H9 (cell line): ENCODE results near the gene SENP2. TPM values are rescaled to one million over a fixed set of nuclear protein-coding genes. Genes with fewer than 3 reads are reported as not detected.

Source experiments
- DNase-seq: peaks from one replicate; pipeline ENCODE4 v3.0.0-alpha.2; 2017
- H2AFZ ChIP-seq: one replicate; pipeline ENCODE4 v1.6.1; 2013; ENCODE audit warnings: mild to moderate bottlenecking, low read length, control low read depth, moderate library complexity
- H2AK5ac ChIP-seq: 2 replicates; pipeline ENCODE4 v1.6.1; 2013; ENCODE audit warnings: low read length, control low read depth, mixed read lengths; ENCODE audit not compliant: insufficient read length
- H2BK120ac ChIP-seq: one replicate; pipeline ENCODE4 v1.6.1; 2013; ENCODE audit warnings: low read depth, mild to moderate bottlenecking, low read length, control low read depth, inconsistent platforms; ENCODE audit not compliant: poor library complexity, severe bottlenecking
- H2BK12ac ChIP-seq: 2 replicates; pipeline ENCODE4 v1.6.1; 2013; ENCODE audit warnings: low read length, control low read depth, mixed read lengths, low read depth; ENCODE audit not compliant: insufficient read length
- H2BK15ac ChIP-seq: 2 replicates; pipeline ENCODE4 v1.6.1; 2013; ENCODE audit warnings: low read depth, low read length, control low read depth
- H2BK20ac ChIP-seq: one replicate; pipeline ENCODE4 v1.6.1; 2013; ENCODE audit warnings: low read depth, mild to moderate bottlenecking, low read length, control low read depth, inconsistent platforms; ENCODE audit not compliant: poor library complexity, severe bottlenecking
- H2BK5ac ChIP-seq: 2 replicates; pipeline ENCODE4 v1.6.1; 2013; ENCODE audit warnings: low read length, control low read depth, mixed read lengths; ENCODE audit not compliant: insufficient read length
- H3K14ac ChIP-seq: 2 replicates; pipeline ENCODE4 v1.6.1; 2013; ENCODE audit warnings: low read length, control low read depth; ENCODE audit not compliant: insufficient read depth
- H3K18ac ChIP-seq: 2 replicates; pipeline ENCODE4 v1.6.1; 2013; ENCODE audit warnings: low read depth, mild to moderate bottlenecking, mixed read lengths, low read length, control low read depth; ENCODE audit not compliant: insufficient read length
- H3K23ac ChIP-seq: 2 replicates; pipeline ENCODE4 v1.6.1; 2013; ENCODE audit warnings: low read length, control low read depth, mixed read lengths, low read depth; ENCODE audit not compliant: insufficient read length
- H3K23me2 ChIP-seq: 2 replicates; pipeline ENCODE4 v1.6.1; 2013; ENCODE audit warnings: low read depth, mild to moderate bottlenecking, mixed read lengths, low read length, control low read depth; ENCODE audit not compliant: insufficient read length, poor library complexity, severe bottlenecking
- H3K27ac ChIP-seq: 2 replicates; pipeline ENCODE4 v1.5.1; 2013; ENCODE audit warnings: low read length, control low read depth, mixed read lengths, low read depth; ENCODE audit not compliant: insufficient read length
- H3K27me3 ChIP-seq: 2 replicates; pipeline ENCODE4 v1.6.1; 2013; ENCODE audit warnings: low read length, control low read depth, inconsistent platforms; ENCODE audit not compliant: insufficient read depth
- H3K4ac ChIP-seq: 2 replicates; pipeline ENCODE4 v1.6.1; 2013; ENCODE audit warnings: low read depth, mild to moderate bottlenecking, control low read depth, inconsistent platforms, low read length, moderate library complexity
- H3K4me1 ChIP-seq: 2 replicates; pipeline ENCODE4 v1.6.1; 2013; ENCODE audit warnings: low read length, control low read depth, inconsistent platforms; ENCODE audit not compliant: insufficient read depth
- H3K4me2 ChIP-seq: 2 replicates; pipeline ENCODE4 v1.6.1; 2013; ENCODE audit warnings: low read length, control low read depth, mixed read lengths; ENCODE audit not compliant: insufficient read length, insufficient read depth
- H3K56ac ChIP-seq: 2 replicates; pipeline ENCODE4 v1.6.1; 2013; ENCODE audit warnings: low read depth, mild to moderate bottlenecking, mixed read lengths, low read length, control low read depth; ENCODE audit not compliant: insufficient read length
- H3K79me1 ChIP-seq: 2 replicates; pipeline ENCODE4 v1.6.1; 2013; ENCODE audit warnings: low read depth, mild to moderate bottlenecking, moderate library complexity, low read length, control low read depth, inconsistent platforms; ENCODE audit not compliant: insufficient read depth, poor library complexity, severe bottlenecking
- H3K79me2 ChIP-seq: 2 replicates; pipeline ENCODE4 v1.6.1; 2013; ENCODE audit warnings: low read length, control low read depth, inconsistent platforms; ENCODE audit not compliant: insufficient read depth
- H3K9ac ChIP-seq: 2 replicates; pipeline ENCODE4 v1.6.1; 2013; ENCODE audit warnings: low read length, control low read depth, mixed read lengths; ENCODE audit not compliant: insufficient read length; ENCODE audit errors: extremely low read depth
- H3K9me3 ChIP-seq: one replicate; pipeline ENCODE4 v1.6.1; 2013; ENCODE audit warnings: low read depth, low read length, inconsistent platforms; ENCODE audit not compliant: control insufficient read depth
- H3T11ph ChIP-seq: one replicate; pipeline ENCODE4 v1.6.1; 2013; ENCODE audit warnings: mild to moderate bottlenecking, low read length, control low read depth, inconsistent platforms
- H4K20me1 ChIP-seq: one replicate; pipeline ENCODE4 v1.6.1; 2013; ENCODE audit not compliant: control insufficient read depth, insufficient read length, insufficient read depth
- H4K5ac ChIP-seq: 2 replicates; pipeline ENCODE4 v1.6.1; 2013; ENCODE audit warnings: low read depth, mild to moderate bottlenecking, mixed read lengths, low read length, control low read depth; ENCODE audit not compliant: insufficient read length
- H4K8ac ChIP-seq: replicated peaks from 2 replicates; pipeline ENCODE4 v1.6.1; 2013; ENCODE audit warnings: low read length, control low read depth, mixed read lengths, low read depth; ENCODE audit not compliant: insufficient read length
- H4K91ac ChIP-seq: 2 replicates; pipeline ENCODE4 v1.6.1; 2013; ENCODE audit warnings: low read depth, mild to moderate bottlenecking, moderate library complexity, mixed read lengths, low read length, control low read depth; ENCODE audit not compliant: insufficient read length
- H3K27ac Mint-ChIP-seq, 3 experiments: 2 replicates in 2 of 3; 3 replicates in 1 of 3; pipeline ENCODE4 v1.8.0; 2020 to 2021; ENCODE audit warnings: mixed read lengths in 3 of 3, mild to moderate bottlenecking in 1 of 3, moderate library complexity in 1 of 3
- H3K27me3 Mint-ChIP-seq: 2 replicates; pipeline ENCODE4 v1.8.0; 2021; ENCODE audit warnings: low read depth, mild to moderate bottlenecking, moderate library complexity, mixed read lengths
- H3K36me3 Mint-ChIP-seq, 3 experiments: 2 replicates in 2 of 3; 3 replicates in 1 of 3; pipeline ENCODE4 v1.8.0; 2020 to 2021; ENCODE audit warnings: low read depth in 3 of 3, mixed read lengths in 3 of 3; ENCODE audit not compliant: insufficient read depth in 1 of 3
- H3K4me1 Mint-ChIP-seq, 2 experiments: 2 replicates each; pipeline ENCODE4 v1.8.0; 2020; ENCODE audit warnings: mixed read lengths in 2 of 2
- H3K4me3 Mint-ChIP-seq, 2 experiments: 2 replicates in 1 of 2; 3 replicates in 1 of 2; pipeline ENCODE4 v1.8.0; 2020 to 2021; ENCODE audit warnings: mild to moderate bottlenecking in 2 of 2, mixed read lengths in 2 of 2, moderate library complexity in 1 of 2
- H3K9me3 Mint-ChIP-seq, 2 experiments: 2 replicates in 1 of 2; 3 replicates in 1 of 2; pipeline ENCODE4 v1.8.0; 2020; ENCODE audit warnings: mild to moderate bottlenecking in 2 of 2, mixed read lengths in 2 of 2, moderate library complexity in 1 of 2
- WGBS: extraction: QIAGEN DNeasy Blood & Tissue Kit; methylation state at CpG from one replicate; pipeline ENCODE4 v1.1.7; 2013; ENCODE audit warnings: missing lambda C conversion rate, low lambda C conversion rate, mixed read lengths; ENCODE audit not compliant: insufficient read length; ENCODE audit errors: extremely low coverage; 5-methylcytosine and 5-hydroxymethylcytosine counted together
- total RNA-seq: library from RNA; stranded (reverse); gene quantifications from 2 replicates; pipeline ENCODE4 v1.2.1, GENCODE V29; 2021
- TF ChIP-seq, protein P1 (sequence below): fragments of 200-600 bp; sonication (generic); conservative IDR thresholded peaks from 3 replicates; pipeline ENCODE4 v1.8.0; 2021; ENCODE audit warnings: antibody characterized with exemption, mild to moderate bottlenecking

SENP2 gene
- total RNA-seq, 1 experiment from 2014 or later, result 90.1 TPM

DNA sequence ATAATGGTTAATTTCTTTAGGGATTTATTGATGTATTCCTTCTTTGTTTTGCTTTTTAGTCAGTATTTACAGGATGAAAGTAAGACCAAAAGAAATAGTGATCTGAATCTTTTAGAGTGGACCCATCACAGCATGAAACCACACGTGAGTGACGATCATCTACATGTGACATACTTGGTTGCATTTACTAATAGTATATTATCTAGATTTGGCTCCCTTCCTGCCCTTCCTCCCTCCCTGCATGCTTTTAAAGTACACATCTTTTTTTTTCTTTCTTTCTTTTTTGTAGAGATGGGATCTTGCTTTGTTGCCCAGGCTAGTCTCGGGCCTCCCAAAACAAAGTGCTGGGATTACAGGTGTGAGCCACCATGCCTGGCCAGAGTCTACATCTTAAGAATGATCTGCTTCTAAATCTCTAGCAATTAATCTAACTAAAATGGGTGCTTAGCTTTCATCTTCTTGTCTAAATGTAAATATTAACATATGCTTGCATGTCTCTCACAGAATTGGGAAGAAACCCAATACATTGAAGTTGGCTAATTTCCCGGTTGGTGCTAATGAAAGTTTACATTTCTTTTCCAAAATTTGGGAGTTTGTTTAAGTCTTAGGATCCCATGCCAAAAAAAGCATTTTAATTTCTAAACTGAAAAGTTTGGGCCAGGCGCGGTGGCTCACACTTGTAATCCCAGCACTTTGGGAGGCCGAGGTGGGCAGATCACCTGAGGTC lies 38.0 kb downstream of the SENP2 start:
- no peaks in the 10 kb centered on the region for H3K27me3 ChIP-seq
- no peaks in the 10 kb centered on the region for H3K23me2 ChIP-seq
- H3K4me2 ChIP-seq, result no peak overlapping the region
- no peak overlapping the region for H2BK5ac ChIP-seq
- no peak overlapping the region for H3K4ac ChIP-seq
- no peaks in the 10 kb centered on the region for H4K20me1 ChIP-seq
- no peak overlapping the region for H2AK5ac ChIP-seq
- no peaks in the 10 kb centered on the region for H3K79me2 ChIP-seq
- peaks cover 27 to 70% (median 58%) of the 10 kb centered on the region in 3 experiments; a peak in 6 of 7 replicates for H3K36me3 Mint-ChIP-seq
- no peaks in the 10 kb centered on the region for H3K4me1 Mint-ChIP-seq
- TF ChIP-seq, protein P1, sequence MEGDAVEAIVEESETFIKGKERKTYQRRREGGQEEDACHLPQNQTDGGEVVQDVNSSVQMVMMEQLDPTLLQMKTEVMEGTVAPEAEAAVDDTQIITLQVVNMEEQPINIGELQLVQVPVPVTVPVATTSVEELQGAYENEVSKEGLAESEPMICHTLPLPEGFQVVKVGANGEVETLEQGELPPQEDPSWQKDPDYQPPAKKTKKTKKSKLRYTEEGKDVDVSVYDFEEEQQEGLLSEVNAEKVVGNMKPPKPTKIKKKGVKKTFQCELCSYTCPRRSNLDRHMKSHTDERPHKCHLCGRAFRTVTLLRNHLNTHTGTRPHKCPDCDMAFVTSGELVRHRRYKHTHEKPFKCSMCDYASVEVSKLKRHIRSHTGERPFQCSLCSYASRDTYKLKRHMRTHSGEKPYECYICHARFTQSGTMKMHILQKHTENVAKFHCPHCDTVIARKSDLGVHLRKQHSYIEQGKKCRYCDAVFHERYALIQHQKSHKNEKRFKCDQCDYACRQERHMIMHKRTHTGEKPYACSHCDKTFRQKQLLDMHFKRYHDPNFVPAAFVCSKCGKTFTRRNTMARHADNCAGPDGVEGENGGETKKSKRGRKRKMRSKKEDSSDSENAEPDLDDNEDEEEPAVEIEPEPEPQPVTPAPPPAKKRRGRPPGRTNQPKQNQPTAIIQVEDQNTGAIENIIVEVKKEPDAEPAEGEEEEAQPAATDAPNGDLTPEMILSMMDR, result no peak
- DNase-seq, result no peak
- no peaks in the 10 kb centered on the region for H3K27me3 Mint-ChIP-seq
- H4K8ac ChIP-seq, result no peak overlapping the region
- no peak overlapping the region for H2BK15ac ChIP-seq
- no CpG with 5 or more reads among the region's 7 CpGs for WGBS
- no peak overlapping the region for H4K91ac ChIP-seq
- H3K23ac ChIP-seq, result no peak overlapping the region
- H2BK20ac ChIP-seq, result no peak overlapping the region
- no peak overlapping the region for H3T11ph ChIP-seq
- H3K27ac ChIP-seq, result no peak overlapping the region
- H4K5ac ChIP-seq, result no peak overlapping the region
- H2BK12ac ChIP-seq, result no peak overlapping the region
- no peaks in the 10 kb centered on the region for H3K9me3 Mint-ChIP-seq
- no peak overlapping the region for H3K18ac ChIP-seq
- no peak overlapping the region for H2AFZ ChIP-seq
- no peak overlapping the region for H3K4me3 Mint-ChIP-seq
- H3K9ac ChIP-seq, result no peak overlapping the region
- H2BK120ac ChIP-seq, result no peak overlapping the region
- H3K56ac ChIP-seq, result no peak overlapping the region
- no peaks in the 10 kb centered on the region for H3K4me1 ChIP-seq
- H3K9me3 ChIP-seq, result no peaks in the 10 kb centered on the region
- no peak overlapping the region for H3K27ac Mint-ChIP-seq
- no peak overlapping the region for H3K14ac ChIP-seq
- no peaks in the 10 kb centered on the region for H3K79me1 ChIP-seq
